Gastroesophageal sphincter (tissue), 4 donors: ENCODE results near the gene TNFSF4. TPM values are rescaled to one million over a fixed set of nuclear protein-coding genes. Genes with fewer than 3 reads are reported as not detected.

ENCODE experiments used
- ATAC-seq: fragments of 150-250 bp; one replicate; pipeline ENCODE4 v1.9.1; 2016; ENCODE audit warnings: mild to moderate bottlenecking, moderate library complexity
- H3K27ac ChIP-seq, 4 donors: fragments of 200-600 bp; sonication (generic) in 3 of 4; 1 replicate in 3 of 4; 2 replicates in 1 of 4; pipeline ENCODE4 v1.5.1; 2016 to 2019
- H3K27me3 ChIP-seq: fragments of 200-600 bp; sonication (generic); one replicate; pipeline ENCODE4 v1.5.1; 2019
- H3K36me3 ChIP-seq, 2 donors: fragments of 200-600 bp; sonication (generic); one replicate each; pipeline ENCODE4 v1.5.1; 2019; ENCODE audit warnings: control low read depth in 1 of 2
- H3K4me1 ChIP-seq, 3 donors: fragments of 200-600 bp; sonication (generic); 1 replicate in 2 of 3; 2 replicates in 1 of 3; pipeline ENCODE4 v1.5.1; 2016 to 2019; ENCODE audit warnings: control low read depth in 2 of 3
- H3K4me3 ChIP-seq, 2 donors: fragments of 200-600 bp; sonication (generic); one replicate each; pipeline ENCODE4 v1.5.1; 2019; ENCODE audit warnings: mild to moderate bottlenecking in 1 of 2, moderate library complexity in 1 of 2
- H3K9me3 ChIP-seq, 3 donors: fragments of 200-600 bp; sonication (generic); one replicate each; pipeline ENCODE4 v1.5.1; 2017 to 2019; ENCODE audit warnings: control low read depth in 2 of 3
- CTCF ChIP-seq, 4 experiments: fragments of 200-600 bp in 2 of 4; fragments of 450-650 bp in 2 of 4; sonication (generic) in 1 of 4; IDR thresholded peaks; one replicate each; pipeline ENCODE4 v1.5.1; 2017 to 2019; ENCODE audit warnings: antibody characterized with exemption in 4 of 4, mild to moderate bottlenecking in 2 of 4, moderate library complexity in 2 of 4
- EP300 ChIP-seq: sonication (generic); formaldehyde crosslinking; IDR thresholded peaks from one replicate; pipeline ENCODE4 v1.6.1; 2017; ENCODE audit warnings: antibody characterized with exemption, mild to moderate bottlenecking
- POLR2A ChIP-seq, 2 donors: fragments of 450-650 bp; IDR thresholded peaks; one replicate each; pipeline ENCODE4 v1.6.1; 2017; ENCODE audit warnings: antibody characterized with exemption in 2 of 2, mild to moderate bottlenecking in 2 of 2, moderate library complexity in 1 of 2
- POLR2AphosphoS5 ChIP-seq: sonication (generic); formaldehyde crosslinking; IDR thresholded peaks from one replicate; pipeline ENCODE4 v1.6.1; 2017; ENCODE audit warnings: antibody characterized with exemption
- WGBS, 2 donors: methylation state at CpG; one replicate each; pipeline ENCODE4 v1.1.5; 2018; ENCODE audit warnings: low coverage in 1 of 2; 5-methylcytosine and 5-hydroxymethylcytosine counted together
- total RNA-seq, 4 donors: library from RNA; depleted of rRNA; stranded (reverse); fragments of >200 nt; gene quantifications; one replicate each; pipeline ENCODE4 v1.1.0, GENCODE V29; 2016

TNFSF4 gene
- total RNA-seq, 4 donors from 2014 or later, result 2.6 to 24.0 (median 4.4) TPM

DNA sequence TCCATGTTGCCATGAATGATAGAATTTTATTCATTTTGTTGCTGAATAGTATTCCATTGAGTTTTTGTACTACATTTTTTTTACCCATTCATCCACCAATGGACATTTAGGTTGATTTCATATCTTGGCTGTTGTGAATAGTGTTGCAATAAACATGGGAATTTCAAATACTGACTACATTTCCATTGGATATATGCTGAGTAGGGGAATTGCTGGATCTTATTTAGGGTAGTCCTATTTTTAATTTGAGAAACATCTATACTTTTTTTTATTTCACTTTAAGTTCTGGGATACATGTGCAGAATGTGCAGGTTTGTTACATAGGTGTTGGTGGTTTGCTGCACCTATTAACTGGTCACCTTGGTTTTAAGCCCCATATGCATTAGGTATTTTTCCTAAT is 38.8 kb upstream of the TNFSF4 start:
- H3K27me3 ChIP-seq, result no peaks in the 10 kb centered on the region
- H3K4me3 ChIP-seq, result no peak overlapping the region
- no peak for TF ChIP-seq CTCF (IDR thresholded peaks at IDR 0.05)
- TF ChIP-seq EP300, result no peak
- no peak for TF ChIP-seq POLR2A (IDR thresholded peaks at IDR 0.05)
- TF ChIP-seq POLR2AphosphoS5, result no peak
- peaks cover 0 to 11% (median 0%) of the 10 kb centered on the region in 3 donors for H3K4me1 ChIP-seq
- ATAC-seq, result no peak
- no peaks in the 10 kb centered on the region for H3K36me3 ChIP-seq
- H3K9me3 ChIP-seq, result peaks cover 0 to 8% (median 0%) of the 10 kb centered on the region in 3 donors
- no peak overlapping the region for H3K27ac ChIP-seq

DNA sequence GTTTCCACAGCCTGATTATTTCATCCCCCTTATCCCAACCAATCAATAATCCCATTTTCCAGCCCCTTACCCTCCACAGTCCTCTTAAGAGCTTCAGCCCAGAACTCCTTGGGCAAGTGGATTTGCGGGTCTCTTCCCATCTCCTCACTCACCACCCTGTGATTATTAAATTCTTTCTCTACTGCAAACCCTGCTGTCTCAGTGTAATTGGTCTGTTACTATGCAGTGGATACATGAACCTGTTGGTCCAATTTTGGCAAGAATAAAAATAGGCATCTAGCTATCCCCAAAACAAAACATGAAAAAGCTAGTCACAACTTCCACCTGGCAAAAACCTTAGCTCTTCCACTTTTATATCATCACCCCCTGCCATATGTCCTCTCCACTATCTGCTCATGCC is 36.2 kb upstream of the TNFSF4 start:
- H3K27me3 ChIP-seq, result no peaks in the 10 kb centered on the region
- no peak overlapping the region for H3K27ac ChIP-seq
- no peaks in the 10 kb centered on the region for H3K4me1 ChIP-seq
- ATAC-seq, result no peak
- H3K36me3 ChIP-seq, result peaks cover 0 to 11% of the 10 kb centered on the region in 2 donors
- peaks cover 0 to 10% (median 0%) of the 10 kb centered on the region in 3 donors for H3K9me3 ChIP-seq
- 100% methylated on average over 1 of the region's 1 CpG for WGBS, 2 donors
- H3K4me3 ChIP-seq, result no peak overlapping the region
- TF ChIP-seq CTCF (IDR thresholded peaks at IDR 0.05) (no peak), POLR2A (IDR thresholded peaks at IDR 0.05) (no peak), POLR2AphosphoS5 (no peak), EP300 (no peak)

DNA sequence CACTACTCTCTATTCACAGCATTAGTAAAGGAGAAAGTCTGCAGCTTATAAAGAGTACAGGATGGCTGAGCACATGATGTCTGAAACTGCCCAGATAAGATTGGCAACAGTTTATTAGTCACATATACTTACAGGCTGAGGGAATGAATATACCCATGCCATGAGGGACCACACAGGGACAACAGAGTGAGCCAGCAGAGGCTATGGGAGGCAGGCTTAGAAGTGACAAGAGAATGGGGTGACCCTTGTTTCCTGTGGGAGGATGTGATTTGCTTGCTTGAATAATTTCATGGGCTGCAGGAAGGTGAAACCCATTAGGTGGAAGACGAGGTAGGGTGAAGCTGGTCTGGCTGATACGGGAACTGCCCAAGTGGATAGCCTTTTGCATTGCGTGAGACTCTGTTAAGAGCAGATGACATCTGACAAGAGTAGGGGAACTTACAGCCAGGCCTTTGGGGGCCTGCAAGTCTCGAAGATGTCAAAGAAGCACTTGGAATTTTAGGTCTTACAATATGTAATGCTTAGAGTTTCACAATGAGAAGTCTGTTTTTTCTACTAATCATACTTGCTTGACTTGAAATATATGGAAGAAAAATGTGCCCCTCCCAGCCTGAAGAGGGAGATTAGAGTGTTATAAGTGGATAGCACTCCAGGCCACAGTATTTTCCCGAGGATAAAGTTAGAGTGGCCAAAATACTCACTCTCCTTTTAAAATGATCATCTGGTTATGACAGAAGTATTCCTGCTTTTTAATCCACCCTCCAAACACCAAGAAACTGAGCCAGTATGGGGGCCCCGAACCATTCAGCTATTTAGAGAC is 34.6 kb upstream of the TNFSF4 start:
- Histone ChIP-seq H3K27ac (no peak overlapping the region), H3K9me3 (peaks cover 0 to 12% (median 0%) of the 10 kb centered on the region in 3 donors), H3K4me1 (no peaks in the 10 kb centered on the region), H3K27me3 (no peaks in the 10 kb centered on the region), H3K36me3 (peaks cover 0 to 11% of the 10 kb centered on the region in 2 donors), H3K4me3 (no peak overlapping the region)
- TF ChIP-seq POLR2AphosphoS5 (no peak), CTCF (IDR thresholded peaks at IDR 0.05) (no peak), POLR2A (IDR thresholded peaks at IDR 0.05) (no peak), EP300 (no peak)
- no peak for ATAC-seq
- 76 to 84% methylated on average over 6 of the region's 6 CpGs for WGBS, 2 donors

DNA sequence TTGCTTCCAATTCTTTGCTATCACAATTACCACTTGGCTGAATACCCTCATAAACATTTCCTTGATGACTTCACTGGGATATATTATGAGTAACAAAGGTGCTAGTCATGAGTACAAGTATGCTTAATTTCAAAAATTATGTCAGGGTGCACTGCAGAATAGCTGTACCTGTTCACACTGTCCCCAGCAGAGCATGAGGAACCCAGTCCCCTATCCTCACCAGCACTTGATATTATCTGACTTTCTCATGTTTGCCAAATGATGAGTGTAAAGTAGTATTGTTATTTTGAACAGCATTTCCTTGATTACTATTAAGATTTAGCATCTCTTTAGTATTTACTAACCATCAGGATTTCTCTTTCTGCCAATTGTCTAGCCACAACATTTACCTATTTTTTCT is 33.5 kb upstream of the TNFSF4 start:
- no peak for ATAC-seq
- H3K27me3 ChIP-seq, result no peaks in the 10 kb centered on the region
- peaks cover 0 to 12% (median 0%) of the 10 kb centered on the region in 3 donors for H3K9me3 ChIP-seq
- no peak overlapping the region for H3K4me3 ChIP-seq
- H3K4me1 ChIP-seq, result no peaks in the 10 kb centered on the region
- no peak overlapping the region for H3K27ac ChIP-seq
- H3K36me3 ChIP-seq, result peaks cover 0 to 11% of the 10 kb centered on the region in 2 donors
- TF ChIP-seq POLR2AphosphoS5 (no peak), CTCF (IDR thresholded peaks at IDR 0.05) (no peak), POLR2A (IDR thresholded peaks at IDR 0.05) (no peak), EP300 (no peak)

DNA sequence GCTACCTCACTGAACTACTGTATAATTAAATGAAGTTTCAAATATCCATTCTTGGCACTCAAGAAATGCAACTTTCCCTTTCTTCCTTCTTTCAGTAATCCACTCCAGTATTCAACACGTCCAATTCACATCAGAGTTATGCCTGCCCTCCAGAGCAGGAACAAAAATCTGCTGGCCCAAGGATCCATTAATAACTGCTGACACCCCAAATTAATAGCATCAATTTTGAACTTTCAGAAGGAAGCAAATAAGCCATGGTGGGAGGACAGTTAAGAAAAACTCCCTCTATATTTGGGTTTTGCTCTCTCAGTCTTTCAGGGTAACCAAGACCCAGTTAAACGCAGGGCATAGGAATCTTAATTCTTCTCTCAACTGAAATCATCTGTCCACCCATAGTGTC is 31.9 kb upstream of the TNFSF4 start:
- WGBS, 2 donors, result 88 to 100% methylated on average over 1 to 2 of the region's 2 CpGs
- TF ChIP-seq EP300, result no peak
- TF ChIP-seq POLR2AphosphoS5, result no peak
- TF ChIP-seq POLR2A (IDR thresholded peaks at IDR 0.05), result no peak
- no peak for TF ChIP-seq CTCF (IDR thresholded peaks at IDR 0.05)
- no peak overlapping the region for H3K4me3 ChIP-seq
- no peak for ATAC-seq
- H3K27me3 ChIP-seq, result no peaks in the 10 kb centered on the region
- peaks cover 0 to 11% of the 10 kb centered on the region in 2 donors for H3K36me3 ChIP-seq
- no peaks in the 10 kb centered on the region for H3K4me1 ChIP-seq
- no peak overlapping the region for H3K27ac ChIP-seq
- peaks cover 0 to 12% (median 0%) of the 10 kb centered on the region in 3 donors for H3K9me3 ChIP-seq
